CD4-positive, alpha-beta T cell treated with Interleukin-17A for 1 hour (primary cell): ENCODE measurements around the gene CD99L2.

ENCODE experiments used
- DNase-seq: peaks from one replicate; pipeline ENCODE4 v3.0.0-alpha.2; 2020

CD99L2 gene

DNA sequence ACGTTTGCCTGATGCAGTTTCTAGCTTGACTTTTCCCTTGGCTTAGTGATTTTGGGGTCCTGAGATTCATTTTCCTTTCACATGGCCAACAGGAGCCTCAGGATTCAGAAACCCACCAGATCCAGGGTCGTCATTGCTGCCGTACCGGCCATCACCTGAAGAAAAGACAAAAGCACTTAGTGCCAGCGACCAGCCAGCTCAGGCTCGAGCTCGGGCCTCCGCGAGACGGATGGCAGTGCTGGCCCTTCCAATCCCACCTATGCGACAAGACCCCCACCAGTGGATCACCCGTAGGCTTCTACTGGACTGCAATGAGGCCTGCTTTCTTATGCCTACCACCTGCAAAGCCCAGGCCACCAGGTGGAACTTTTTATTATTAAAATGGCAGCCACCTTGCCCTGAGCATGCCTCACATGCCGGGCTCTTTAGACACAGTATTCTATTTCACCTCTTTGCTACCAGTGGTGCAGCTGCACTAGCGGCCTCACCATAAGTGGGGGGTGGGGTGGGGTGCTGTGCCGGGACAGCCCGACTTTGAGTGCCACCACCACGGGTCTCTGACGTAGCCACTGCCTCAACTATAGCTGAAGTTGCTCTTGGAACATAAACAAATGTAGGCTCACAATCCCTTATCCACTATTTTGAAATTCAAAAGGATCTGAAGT, 121.0 kb downstream of the CD99L2 start:
- DNase-seq = no peak

DNA sequence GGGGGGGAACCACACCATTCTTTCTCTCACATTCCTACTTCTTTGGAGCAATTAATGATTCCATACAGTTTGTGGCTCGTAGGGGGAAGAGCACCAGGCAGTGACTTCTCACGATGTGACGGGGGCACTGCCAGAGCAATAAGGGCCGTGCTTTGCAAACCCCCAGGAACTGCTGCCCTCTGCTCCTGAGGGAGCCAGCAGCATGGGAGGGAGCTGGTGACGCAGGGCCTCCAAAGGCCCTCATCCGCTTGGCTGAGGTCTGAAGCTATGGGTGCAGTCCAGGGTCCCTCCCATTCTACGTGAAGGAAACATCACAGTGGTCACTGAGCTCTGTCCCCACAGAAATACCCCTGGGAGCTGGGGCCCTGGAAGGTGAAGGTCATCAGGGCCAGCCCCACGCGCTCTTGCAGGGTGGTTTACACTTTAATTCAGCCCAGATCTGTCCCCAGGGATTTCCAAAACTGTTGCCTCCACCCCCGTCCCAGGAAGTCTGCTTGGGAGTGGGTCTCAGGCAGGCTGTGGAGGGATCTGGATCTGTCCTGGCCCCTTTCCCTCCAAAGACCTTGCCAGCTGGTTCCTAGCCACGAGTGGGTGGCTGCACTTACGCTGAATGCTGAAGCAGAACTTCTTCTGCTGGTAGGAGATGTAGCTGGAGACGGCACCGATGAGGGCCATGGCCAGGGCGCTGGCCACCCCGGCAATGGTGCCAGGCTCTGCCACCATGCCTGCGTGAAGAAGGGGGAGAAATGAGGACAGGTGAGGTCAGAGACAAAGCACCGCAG, 122.7 kb downstream of the CD99L2 start:
- no peak for DNase-seq

DNA sequence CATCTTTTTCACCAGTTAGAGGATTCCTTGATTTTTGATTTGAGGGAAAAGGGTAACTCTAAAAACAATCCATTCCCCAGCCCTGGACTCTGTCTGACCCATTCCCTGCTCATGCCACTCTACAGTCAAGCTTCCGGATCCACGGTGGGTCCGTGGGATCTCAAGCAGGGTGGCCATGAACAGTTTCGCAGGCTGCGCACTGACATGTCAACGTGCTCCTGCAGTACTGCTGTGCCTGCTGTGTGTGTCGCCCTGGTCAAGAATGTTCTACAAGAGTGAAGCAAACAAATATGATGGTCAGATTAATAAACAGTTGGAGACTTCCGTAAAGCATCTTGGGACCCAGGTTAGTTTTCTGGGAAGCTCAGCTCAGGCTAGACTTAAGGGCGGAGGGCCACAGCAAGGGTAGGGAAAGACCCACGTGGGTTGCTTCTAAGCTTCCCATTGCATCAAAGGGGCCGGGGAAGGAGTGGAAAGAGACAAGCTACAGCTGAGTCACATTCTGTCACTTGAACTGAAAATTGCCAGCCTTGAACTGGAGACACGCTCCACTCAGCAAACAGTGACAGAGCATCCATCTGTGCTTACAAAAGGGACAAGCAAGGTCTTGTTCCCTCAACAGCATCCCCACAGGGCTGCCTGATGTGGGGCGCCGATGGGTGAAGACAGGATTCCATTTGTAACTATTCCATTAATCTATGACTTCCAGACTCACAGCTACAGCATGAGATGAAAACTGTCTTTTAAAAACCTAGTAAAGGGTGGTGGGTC, 123.5 kb downstream of the CD99L2 start:
- DNase-seq = no peak

DNA sequence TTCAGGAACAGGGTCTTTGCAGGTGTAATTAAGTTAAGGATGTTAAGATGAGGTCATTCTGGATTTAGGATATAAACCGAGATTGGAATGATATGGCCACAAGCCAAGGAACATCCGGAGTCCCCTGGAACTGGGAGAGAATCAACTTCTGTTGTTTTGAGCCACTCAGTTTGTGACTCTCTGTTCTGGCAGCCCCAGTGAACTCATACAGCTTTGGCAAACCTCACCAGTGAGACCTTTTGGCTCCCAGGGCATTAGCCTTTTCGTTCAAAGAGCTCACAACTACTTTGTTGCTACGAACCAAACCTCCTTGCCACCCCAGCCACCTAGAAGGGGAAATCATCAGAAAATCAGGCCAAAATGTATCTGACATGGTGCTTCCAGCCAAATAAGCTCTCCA, 124.8 kb downstream of the CD99L2 start:
- no peak for DNase-seq

DNA sequence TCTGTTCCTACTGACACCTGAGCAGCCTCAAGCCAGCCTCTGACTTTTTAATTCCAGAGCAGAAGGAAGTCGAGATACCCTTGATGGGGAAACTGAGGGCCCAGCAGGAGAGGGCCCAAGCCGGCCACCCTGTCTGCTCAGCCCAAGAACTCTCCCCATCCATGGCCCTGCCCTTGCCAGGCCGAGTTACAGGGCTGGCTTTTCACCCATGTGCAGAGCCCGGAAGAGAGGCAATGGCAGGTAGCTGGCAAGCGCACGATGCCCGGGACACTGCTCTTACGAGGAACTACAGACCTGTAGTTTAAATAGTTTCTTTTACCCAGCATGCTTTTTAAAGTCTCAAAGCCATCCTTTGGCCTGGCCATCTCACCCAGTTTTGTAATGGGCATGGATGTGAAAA, 125.4 kb downstream of the CD99L2 start:
- no peak for DNase-seq

DNA sequence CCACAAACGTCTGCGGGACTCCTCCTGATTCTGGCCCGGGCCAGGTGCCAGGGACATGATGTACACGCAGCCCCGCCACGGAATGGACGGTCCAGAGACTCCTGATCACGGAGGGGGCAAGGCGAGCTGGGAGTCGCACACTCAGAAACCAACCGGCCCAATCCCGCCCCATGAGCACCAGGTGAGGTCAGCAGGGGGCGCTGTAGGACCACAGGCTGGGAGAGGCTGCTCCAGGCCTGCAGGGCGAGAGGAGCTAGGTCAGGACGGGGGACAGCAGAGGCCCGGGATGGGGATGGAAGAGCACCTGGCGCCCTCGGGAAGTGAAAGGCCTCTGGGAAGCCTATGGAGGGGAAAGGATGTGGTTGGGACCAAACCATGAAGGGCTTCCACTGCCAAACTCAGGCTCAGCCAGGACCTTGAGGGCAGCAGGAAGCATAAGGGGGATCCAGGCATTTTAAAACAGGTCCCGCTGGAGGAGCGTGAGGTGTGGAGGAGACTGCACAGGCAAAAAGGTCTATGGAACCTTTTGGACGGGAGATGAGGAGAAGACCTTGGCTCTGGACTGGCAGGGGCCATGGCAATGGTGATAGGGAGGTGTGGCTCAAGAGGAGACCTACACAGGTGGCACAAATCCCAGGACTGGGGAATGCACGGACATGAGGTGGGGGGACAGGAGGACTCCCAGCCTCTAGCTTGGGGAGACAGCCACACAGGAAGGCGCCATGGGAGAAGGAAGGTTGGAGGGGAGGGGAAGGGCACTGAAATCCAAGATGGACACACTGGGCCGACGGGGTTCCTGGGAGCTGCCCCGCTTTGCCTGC, 126.1 kb downstream of the CD99L2 start:
- peak; percentile 65 for DNase-seq

DNA sequence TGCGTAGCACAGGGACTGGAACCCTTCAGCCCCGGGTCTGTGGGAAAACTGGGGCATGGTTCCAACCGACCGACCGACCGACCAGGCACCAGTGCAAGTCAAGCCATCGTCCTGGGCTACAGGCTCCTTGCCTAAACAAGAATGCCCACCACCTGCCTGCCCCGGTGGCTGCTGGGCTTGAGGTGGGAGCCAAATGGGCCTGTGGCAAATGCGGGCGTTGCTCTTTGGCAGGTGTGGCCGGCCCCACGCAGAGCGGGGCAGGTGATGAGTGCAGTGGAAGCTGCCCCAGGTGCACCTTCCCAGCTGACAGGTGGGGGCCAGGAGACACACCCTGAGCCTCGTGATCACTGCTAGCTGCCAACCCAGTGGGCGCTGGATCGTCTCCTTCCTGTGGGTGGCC, 127.4 kb downstream of the CD99L2 start:
- no peak for DNase-seq

DNA sequence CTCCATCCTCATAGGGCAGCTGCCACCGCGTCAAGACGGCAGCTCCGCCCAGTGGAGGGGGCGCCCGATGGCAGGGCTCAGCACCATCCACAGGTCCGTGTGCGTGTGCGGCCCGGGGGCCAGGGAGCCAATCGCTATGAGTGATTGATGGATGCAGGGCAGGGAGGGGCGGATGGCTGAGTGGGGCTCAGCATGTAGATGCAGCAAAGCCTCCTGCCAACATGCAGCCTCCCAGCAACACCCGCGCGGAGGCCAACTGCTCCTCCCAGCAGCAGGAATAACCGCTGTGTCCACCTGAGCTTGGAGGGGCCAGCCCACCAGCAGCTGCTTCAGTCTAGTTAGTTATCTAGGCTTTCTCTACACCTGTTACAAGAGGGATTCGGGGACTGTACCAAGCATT, 127.8 kb downstream of the CD99L2 start:
- no peak for DNase-seq

DNA sequence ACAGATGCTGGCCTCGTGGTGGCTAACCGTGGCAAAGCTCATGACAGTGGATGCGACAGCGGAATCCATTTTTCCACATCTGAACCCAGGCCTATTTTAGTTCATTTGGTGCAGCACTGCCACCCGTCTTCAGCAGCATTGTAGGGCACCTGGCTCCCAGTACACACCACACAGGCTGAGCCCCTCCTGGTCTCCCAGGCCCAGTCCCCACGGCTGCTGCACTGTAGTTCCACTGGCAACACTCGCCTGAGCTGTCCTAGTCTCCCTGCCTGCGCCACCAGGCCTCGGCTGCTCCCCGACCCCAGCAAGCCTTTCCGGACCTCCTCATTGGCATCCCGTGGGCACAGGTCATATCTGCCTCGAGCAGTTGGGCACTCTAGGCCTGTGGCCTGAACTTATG, 129.1 kb downstream of the CD99L2 start:
- DNase-seq = no peak

DNA sequence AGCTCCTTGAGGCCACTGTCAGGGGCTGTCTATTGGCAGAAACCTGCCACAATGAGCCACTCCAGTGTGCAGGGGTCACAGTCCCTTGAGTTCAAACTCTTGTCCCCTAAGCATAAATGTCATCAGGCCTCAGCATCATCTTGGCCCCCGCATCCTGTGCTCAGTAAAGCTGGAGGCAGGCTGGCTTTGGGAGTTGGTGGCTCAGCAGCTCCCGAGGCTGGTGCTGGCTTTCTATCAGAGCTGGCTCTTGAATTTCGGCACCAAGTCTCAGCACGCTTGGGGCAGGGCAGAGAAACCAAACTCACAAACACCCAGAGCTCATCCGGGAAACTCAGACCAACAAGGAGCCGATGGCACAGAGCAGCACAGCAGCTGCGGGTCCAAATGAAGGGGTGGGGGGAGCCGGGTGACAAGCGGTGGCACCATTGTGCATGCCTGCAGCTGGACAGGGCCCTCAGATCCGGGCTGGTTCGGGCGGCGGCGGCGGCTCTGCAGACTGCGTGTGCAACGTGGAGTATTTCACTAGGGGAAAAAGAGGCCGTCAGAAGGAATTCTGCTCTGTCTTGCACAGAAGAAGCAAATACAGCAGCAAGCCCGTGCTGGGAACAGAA, 129.8 kb downstream of the CD99L2 start:
- DNase-seq = no peak

DNA sequence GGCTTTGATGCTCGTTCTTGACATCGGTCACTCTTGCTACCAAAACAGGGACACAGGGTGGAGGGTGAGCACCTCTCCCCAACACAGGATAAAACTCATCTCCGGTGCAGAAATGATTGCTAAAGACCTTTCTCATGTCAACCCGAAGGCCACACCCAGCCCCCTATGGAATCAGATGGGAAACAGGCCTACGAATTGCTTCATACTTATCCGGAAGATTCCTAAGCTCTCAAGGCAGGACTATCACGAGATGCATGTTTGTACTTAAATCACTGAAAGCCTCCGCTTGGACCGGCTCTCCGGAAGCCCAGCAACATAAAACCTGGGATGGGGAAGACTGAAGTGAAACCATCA, 130.4 kb downstream of the CD99L2 start:
- DNase-seq = no peak

DNA sequence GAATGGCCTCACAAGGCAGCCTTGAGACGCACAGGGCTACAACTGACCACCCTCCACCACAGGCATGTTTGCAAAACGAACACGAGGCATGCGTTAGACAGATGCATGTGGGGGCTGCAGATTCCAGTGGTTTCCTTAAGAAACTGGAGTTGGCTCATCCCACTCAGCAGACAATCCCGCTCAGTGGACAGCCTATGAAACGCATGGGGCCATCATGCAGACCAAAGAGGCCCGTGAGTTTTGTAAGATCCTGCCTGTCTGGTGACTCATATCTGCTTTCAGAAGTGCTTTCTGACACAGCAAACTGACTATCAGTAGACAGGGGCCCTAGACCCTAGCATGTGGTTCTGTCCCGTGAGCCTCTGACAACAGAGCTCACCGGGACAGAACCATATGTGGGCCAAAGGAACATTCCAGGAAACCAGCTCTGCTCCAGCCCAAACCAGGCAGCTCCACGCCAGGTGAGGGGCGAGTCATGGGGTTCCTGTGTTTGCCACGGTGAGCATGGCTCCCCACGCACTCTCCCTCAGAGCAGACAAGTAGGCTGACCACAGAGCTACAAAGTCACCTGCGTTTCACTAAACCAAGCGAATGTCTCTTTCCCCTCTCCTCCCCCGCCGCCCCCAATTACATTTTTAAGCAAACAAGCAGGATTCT, 130.9 kb downstream of the CD99L2 start:
- DNase-seq = no peak

DNA sequence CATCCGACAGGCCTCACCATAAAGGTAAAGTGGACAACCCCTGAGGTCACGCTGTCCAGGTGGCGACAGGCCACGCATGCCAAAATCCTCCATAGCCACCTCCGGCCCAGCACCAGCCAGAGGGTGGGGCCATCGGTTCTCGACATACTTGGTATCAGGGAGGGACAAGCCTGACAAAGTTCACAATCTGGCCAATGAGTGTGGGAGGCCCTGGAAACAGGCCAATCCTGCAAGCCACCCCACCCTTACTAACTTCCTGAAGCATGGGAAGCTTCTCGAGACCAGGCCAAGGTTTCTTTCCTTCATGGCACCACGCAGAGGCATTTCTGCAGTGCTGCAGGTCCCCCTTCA, 131.4 kb downstream of the CD99L2 start:
- no peak for DNase-seq

DNA sequence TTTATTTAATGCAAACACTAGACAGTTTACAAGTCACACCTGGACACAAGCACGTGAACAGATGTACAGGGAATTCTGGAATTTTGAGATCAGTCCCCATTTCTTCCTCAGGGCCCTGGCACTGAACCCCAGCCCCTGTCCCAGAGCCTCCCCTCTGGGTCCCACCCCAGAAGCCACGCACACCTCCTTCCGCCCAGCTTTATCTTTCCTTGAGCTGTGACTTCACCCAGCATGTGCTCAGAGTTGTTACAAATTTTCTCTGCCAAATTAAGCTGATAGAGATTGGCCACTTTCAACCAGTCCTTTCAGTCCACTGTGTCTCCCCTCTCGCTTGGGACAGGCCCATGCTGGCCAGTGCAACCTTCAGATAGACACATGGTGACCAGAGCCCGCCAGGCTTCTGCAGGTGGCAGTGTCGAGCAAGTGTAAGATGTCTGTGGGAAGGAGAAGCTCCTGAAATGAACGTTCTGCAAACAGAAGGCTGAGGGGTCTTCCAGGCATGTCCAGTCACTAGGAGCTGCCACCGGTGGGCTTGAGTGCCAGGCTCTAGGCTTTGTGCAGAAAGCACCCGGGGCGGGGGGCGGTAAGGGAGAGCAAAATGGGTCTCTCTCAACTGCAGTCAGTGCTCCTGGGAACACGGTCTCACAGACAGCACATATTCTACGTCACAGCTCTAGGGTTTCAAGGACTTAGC, 132.0 kb downstream of the CD99L2 start:
- no peak for DNase-seq

DNA sequence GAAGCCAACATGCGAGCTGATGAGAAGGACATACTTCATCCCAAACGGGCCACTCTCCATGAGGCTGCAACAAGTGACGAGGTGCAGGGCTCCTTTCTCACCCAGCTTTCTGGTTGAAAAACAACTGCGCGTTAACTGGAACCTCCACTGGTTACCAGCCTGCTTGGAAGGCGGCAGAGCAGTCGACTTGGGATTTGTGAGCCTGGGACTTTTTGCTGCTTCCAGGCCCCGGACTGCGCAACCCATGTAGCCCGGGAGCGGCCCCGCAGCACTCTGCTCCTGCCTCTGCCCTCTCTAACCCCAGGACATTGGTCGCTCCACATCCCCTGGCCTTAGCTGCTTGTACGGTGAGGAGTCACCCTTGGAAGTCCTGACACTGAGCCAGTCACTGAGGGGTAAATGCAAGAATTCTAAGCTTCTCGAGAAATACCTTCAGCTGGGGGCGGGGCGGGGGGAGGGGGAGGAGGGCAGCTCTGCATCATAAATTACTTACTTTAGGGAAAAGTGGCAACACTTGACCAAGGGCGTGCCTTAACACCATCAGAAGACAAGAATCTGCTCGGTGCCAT, 132.6 kb downstream of the CD99L2 start:
- DNase-seq = no peak

DNA sequence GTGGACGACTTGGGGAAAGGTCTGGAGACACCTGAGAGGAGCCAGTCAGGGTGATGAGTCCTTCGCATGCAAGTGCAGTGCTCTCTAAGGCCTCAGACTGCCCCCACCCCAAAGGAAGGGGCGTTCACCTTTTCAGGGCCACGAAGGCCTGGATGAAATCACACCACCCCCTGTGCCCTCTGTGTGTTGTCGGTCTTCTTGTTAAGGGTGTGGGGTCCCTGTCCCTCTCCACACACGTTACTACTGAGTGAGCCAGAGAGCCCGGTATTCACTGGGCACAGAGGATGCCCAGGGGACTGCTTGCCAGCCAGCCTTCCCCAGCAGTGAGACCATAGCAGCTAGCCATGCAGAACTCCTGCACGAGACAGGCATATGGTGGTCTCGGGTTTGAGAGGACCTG, 133.2 kb downstream of the CD99L2 start:
- DNase-seq = no peak

DNA sequence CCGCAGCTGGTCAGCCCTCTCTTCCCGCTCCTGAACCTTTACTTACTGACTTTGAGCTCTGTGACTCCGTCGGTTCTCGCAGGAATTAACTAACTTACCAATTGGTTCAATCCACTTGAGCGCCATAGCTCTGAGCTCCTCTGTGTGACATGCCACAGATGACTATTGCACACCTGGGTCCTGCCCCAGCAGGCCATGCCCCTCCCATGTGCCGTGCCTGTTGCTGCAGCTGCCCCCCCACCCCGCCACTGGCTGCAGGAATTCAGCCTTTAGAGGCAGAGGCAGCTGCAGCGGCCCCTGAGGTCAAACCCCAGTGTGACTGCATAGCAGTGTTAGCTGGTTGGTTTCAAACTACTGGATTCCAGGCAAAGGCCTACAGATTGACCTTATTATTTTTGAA, 134.7 kb downstream of the CD99L2 start:
- DNase-seq = no peak

DNA sequence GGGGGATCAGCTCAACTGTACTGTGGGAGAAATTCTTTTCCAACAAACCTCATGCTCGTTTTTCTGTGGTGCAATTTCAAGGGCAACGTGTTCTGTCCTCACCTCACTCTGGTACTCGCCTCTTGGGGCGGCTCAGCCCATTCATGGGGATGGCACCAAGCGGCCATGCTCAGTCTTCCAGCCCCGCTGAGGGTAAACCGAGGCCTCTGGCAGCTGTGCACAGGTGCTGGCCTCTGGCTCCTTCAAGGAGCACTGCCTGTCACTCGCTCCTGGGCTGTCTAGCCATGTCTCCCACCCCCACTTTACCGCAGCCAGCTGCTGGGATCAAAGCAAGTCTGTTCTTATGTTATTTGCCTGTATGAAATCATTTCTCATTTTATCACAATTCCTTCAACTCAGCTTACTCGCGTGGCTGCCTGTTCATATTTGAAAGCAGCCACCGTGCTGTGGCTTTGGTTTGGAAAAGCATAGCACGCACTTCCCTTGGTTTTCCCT, 135.1 kb downstream of the CD99L2 start:
- DNase-seq = no peak

DNA sequence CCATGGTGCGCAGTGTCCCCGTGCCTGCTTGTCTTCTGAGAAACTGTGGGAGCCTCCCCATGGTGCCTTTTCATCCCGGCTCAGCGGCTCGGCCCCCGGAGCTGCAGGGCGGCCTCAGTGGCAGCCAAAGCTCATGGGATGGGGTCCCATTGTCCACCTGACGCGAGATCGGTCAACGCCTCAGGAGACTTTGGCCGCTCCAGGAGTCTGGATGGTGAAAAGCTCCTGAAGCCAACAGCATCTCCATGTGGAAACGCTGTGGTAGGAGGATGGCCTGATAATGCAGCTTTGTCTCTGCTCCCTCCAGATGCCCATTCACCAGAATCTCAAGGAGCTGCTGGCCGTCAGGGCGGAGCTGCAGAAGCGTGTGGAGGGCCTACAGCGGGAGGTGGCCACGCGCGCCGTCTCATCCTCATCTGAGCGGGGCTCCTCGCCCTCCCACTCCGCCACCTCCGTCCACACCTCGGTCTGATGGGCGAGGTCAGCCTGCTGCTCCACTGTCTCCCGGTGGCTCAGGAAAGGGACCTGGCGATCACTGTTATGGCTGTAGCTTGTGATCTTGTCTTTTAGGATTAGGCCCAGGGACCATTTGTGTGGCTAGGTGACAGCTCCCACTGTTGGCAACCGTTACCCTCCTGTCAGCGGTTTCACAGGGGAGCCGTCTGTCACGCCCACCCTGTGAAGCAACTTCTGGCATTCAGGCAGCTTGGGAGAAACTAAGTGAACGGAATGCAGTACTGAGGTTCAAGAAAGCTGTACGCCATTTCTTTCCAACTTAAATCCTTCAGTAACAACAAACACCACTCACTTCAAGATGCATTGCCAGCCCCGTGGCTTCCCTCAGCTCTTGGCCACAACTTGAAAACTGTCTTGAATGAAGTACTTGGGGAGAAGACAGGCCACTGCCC, 136.0 kb downstream of the CD99L2 start:
- no peak for DNase-seq

DNA sequence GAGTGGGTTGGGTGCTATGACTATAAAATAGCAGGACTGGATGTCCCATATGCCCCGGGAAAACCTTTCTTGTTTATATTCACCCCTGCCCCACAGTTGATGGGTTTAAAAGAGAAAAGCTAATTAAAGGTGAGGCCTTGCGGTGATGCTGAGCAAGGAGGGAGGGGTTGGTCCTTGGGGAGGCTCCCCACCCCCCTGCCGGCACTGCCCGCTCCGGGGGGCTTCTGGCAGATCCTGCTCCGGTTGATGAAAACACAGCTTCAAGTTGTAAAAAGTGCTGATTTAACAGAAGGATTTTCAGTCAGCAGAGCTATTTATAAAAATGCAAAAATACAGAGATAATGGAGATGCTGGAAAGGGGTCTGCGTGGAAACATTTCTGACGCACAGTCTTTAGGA, 136.7 kb downstream of the CD99L2 start:
- DNase-seq = no peak
